Ovary (tissue), 9 donors: Measurements from ENCODE around the gene P2RY6. TPM values are rescaled to one million over a fixed set of nuclear protein-coding genes. Genes with fewer than 3 reads are reported as not detected.

Experiments
- DNase-seq, 5 donors: peaks; one replicate each; pipeline ENCODE4 v3.0.0-alpha.2; 2019 to 2020
- H3K27ac ChIP-seq, 2 donors: fragments of 200-600 bp; one replicate each; pipeline versions ENCODE4 v1.5.1 to v1.8.0; 2019 to 2022
- H3K27me3 ChIP-seq: fragments of 200-600 bp; one replicate; pipeline ENCODE4 v1.8.0; 2022
- H3K36me3 ChIP-seq: fragments of 200-600 bp; sonication (generic); one replicate; pipeline ENCODE4 v1.5.1; 2019
- H3K4me1 ChIP-seq: one replicate; pipeline ENCODE4 v1.8.1; 2013; ENCODE audit warnings: mild to moderate bottlenecking, moderate library complexity; ENCODE audit not compliant: insufficient read depth
- H3K4me3 ChIP-seq: fragments of 200-600 bp; sonication (generic); one replicate; pipeline ENCODE4 v1.5.1; 2017
- H3K9me3 ChIP-seq, 2 donors: fragments of 200-600 bp in 1 of 2; sonication (generic) in 1 of 2; one replicate each; pipeline versions ENCODE4 v1.5.1 to v1.8.1; 2013 to 2019; ENCODE audit warnings: mild to moderate bottlenecking in 1 of 2, moderate library complexity in 1 of 2
- CTCF ChIP-seq, 3 donors: fragments of 450-650 bp in 2 of 3; fragments of 200-600 bp in 1 of 3; IDR thresholded peaks; one replicate each; pipeline versions ENCODE4 v1.5.1 to v1.8.0; 2016 to 2022; ENCODE audit warnings: antibody characterized with exemption in 3 of 3, mild to moderate bottlenecking in 1 of 3
- EP300 ChIP-seq: sonication (generic); formaldehyde crosslinking; IDR thresholded peaks from one replicate; pipeline ENCODE4 v1.6.1; 2017; ENCODE audit warnings: antibody characterized with exemption
- POLR2A ChIP-seq: fragments of 450-650 bp; IDR thresholded peaks from one replicate; pipeline ENCODE4 v1.6.1; 2017; ENCODE audit warnings: antibody characterized with exemption, mild to moderate bottlenecking, moderate library complexity
- WGBS, 3 donors: extraction: QIAGEN DNeasy Blood & Tissue Kit in 1 of 3; methylation state at CpG; one replicate each; pipeline versions ENCODE4 v1.1.5 to v1.1.7; 2013 to 2017; 5-methylcytosine and 5-hydroxymethylcytosine counted together
- intact Hi-C, 4 donors: fragments of 100-400 bp; cut with DNase I; formaldehyde crosslinking; loops; one replicate each; pipeline versions ENCODE4 v1.11.0 to v1.15.1; 2022 to 2023
- polyA plus RNA-seq, 2 donors: library from polyadenylated mRNA; stranded (reverse); fragments of 200-250 nt in 1 of 2; fragments of 350-450 nt in 1 of 2; fragmentation: Illumina TruSeq in 1 of 2; extraction: RNeasy Lipid Tissue Mini Kit (QIAGEN cat#74804) in 1 of 2; gene quantifications; one replicate each; pipeline ENCODE4 v1.2.3, GENCODE V29; 2013 to 2014
- total RNA-seq, 7 donors: library from RNA; depleted of rRNA in 2 of 7; stranded (reverse); fragments of >200 nt in 2 of 7; fragmentation: NEBNext Ultra II Directional in 3 of 7; extraction: Animal tissue kit (Norgen Biotek cat#: 25700) in 3 of 7; gene quantifications; one replicate each; pipeline versions ENCODE4 v1.1.0 to v1.2.4, GENCODE V29; 2016 to 2023
- donor health status: DM: no; HTN: no; CAD: no; lungs with moderate emphysema.
- donor health status: DM: no; HTN: no; CAD: no.
- donor health status: Bipolar disorder and iron deficiency.
- donor health status: DM: yes; HTN: yes; CAD: no.
- donor health status: DM: no; HTN: no; CAD: no.
- donor health status: DM: yes; HTN: yes; CAD: no.

The P2RY6 gene
- total and polyA plus RNA-seq, 9 donors: 0.23 to 1.4 (median 0.66) TPM; not detected in 1

- peaks cover 2% of the 10 kb centered on the region for H3K4me1 ChIP-seq
- DNase-seq: no peak
- WGBS, 3 donors: 83 to 84% (median 84%) methylated on average over 7 of the region's 7 CpGs
- H3K4me3 ChIP-seq: no peak overlapping the region
- no peaks in the 10 kb centered on the region for H3K9me3 ChIP-seq
- H3K27me3 ChIP-seq: no peaks in the 10 kb centered on the region
- intact Hi-C loops: loop anchor here in 2 of 4 donors (5.0 to 10.0 kb wide), 4 partner anchors 52 to 515 kb away; no protein-coding TSS in a partner anchor
- no peak overlapping the region for H3K27ac ChIP-seq
- no peak for TF ChIP-seq CTCF (IDR thresholded peaks at IDR 0.05)
- TF ChIP-seq POLR2A: no peak
- no peak for TF ChIP-seq EP300
- H3K36me3 ChIP-seq: no peaks in the 10 kb centered on the region
Measured at GRCh38 chr11:73239571-73240189, 32.5 kb upstream of the P2RY6 start.

- H3K4me1 ChIP-seq: peaks cover 2% of the 10 kb centered on the region
- peak in 2 of 5 donors; percentile 22 to 31 for DNase-seq
- intact Hi-C loops: loop anchor here in 2 of 4 donors (5.0 to 10.0 kb wide), 3 partner anchors 53 to 515 kb away; no protein-coding TSS in a partner anchor
- 61 to 76% (median 65%) methylated on average over 3 to 4 of the region's 4 CpGs for WGBS, 3 donors
- no peak overlapping the region for H3K27ac ChIP-seq
- no peak overlapping the region for H3K4me3 ChIP-seq
- no peaks in the 10 kb centered on the region for H3K36me3 ChIP-seq
- TF ChIP-seq CTCF (IDR thresholded peaks at IDR 0.05): no peak
- no peak for TF ChIP-seq POLR2A
- TF ChIP-seq EP300: no peak
- no peaks in the 10 kb centered on the region for H3K27me3 ChIP-seq
- no peaks in the 10 kb centered on the region for H3K9me3 ChIP-seq
Measured at GRCh38 chr11:73240190-73240781, 31.9 kb upstream of the P2RY6 start.

GRCh38 chr11:73241300-73241699, 30.8 kb upstream of the P2RY6 start:
- Histone ChIP-seq H3K4me1 (peaks cover 2% of the 10 kb centered on the region), H3K9me3 (no peaks in the 10 kb centered on the region), H3K27me3 (no peaks in the 10 kb centered on the region), H3K4me3 (no peak overlapping the region), H3K27ac (no peak overlapping the region), H3K36me3 (no peaks in the 10 kb centered on the region)
- DNase-seq: no peak
- 87 to 88% (median 87%) methylated on average over 4 of the region's 4 CpGs for WGBS, 3 donors
- intact Hi-C loops: loop anchor here in 2 of 4 donors (5.0 to 10.0 kb wide), 3 partner anchors 54 to 516 kb away; no protein-coding TSS in a partner anchor
- TF ChIP-seq CTCF (IDR thresholded peaks at IDR 0.05): no peak
- no peak for TF ChIP-seq EP300
- TF ChIP-seq POLR2A: no peak

- Histone ChIP-seq H3K9me3 (no peaks in the 10 kb centered on the region), H3K4me3 (peak overlapping the region; percentile 11), H3K36me3 (no peaks in the 10 kb centered on the region), H3K27ac (no peak overlapping the region), H3K4me1 (peaks cover 2% of the 10 kb centered on the region), H3K27me3 (no peaks in the 10 kb centered on the region)
- 13 to 23% (median 22%) methylated on average over 12 of the region's 12 CpGs for WGBS, 3 donors
- TF ChIP-seq EP300 (no peak), CTCF (IDR thresholded peaks at IDR 0.05) (peak; percentile 64 to 79 (median 73))
- intact Hi-C loops: loop anchor here in 2 of 4 donors (5.0 to 10.0 kb wide), 3 partner anchors 55 to 518 kb away; no protein-coding TSS in a partner anchor
- DNase-seq: peak; percentile 73 to 90 (median 78)
Measured at GRCh38 chr11:73242251-73243092, 29.7 kb upstream of the P2RY6 start.
